Astrocyte of the cerebellum (primary cell): ENCODE results near the gene ROPN1.
"Not testable (repeated sequence)": the region's sequence is repeated elsewhere in the genome, so short reads cannot be mapped to it uniquely, and the experiment has no call there.

Experiments
- DNase-seq: peaks from one replicate; pipeline ENCODE4 v3.0.0-alpha.2; 2011; ENCODE audit warnings: low read depth
- H3K4me3 ChIP-seq: 2 replicates; pipeline ENCODE4 v1.5.1; 2011; ENCODE audit warnings: mild to moderate bottlenecking, low read depth, low read length, moderate library complexity
- CTCF ChIP-seq: IDR thresholded peaks from 2 replicates; pipeline ENCODE4 v1.5.1; 2012; ENCODE audit warnings: low read length, low read depth, moderate library complexity, mild to moderate bottlenecking; ENCODE audit errors: missing control alignments
- in situ Hi-C: cut with HindIII; loops from 2 replicates; pipeline ENCODE4 v1.10.0; 2017; ENCODE audit warnings: low sequenced_read_pairs

The ROPN1 gene

GRCh38 chr3:123991730-123992588 lies at the start of gene ROPN1:
ROPN1 (minus strand) TSS chr3:123992124; CDS start chr3:123980481, 11,643 bp downstream.
- in situ Hi-C loops, H3K4me3 ChIP-seq, DNase-seq: not testable (repeated sequence)

GRCh38 chr3:124041553-124041952 lies 49.6 kb upstream of the ROPN1 start:
- no peak for DNase-seq
- TF ChIP-seq CTCF: no peak
- no peak overlapping the region for H3K4me3 ChIP-seq
- in situ Hi-C loops: loop anchor here (5.0 kb wide), 1 partner anchor 36 kb away; no protein-coding TSS in a partner anchor

- no peak for DNase-seq
- H3K4me3 ChIP-seq: no peak overlapping the region
- in situ Hi-C loops: no loop called here
- TF ChIP-seq CTCF: no peak
Observed at GRCh38 chr3:124037326-124037725, 45.4 kb upstream of the ROPN1 start.

GRCh38 chr3:124036214-124036613 lies 44.3 kb upstream of the ROPN1 start:
- DNase-seq, in situ Hi-C loops, H3K4me3 ChIP-seq: not testable (repeated sequence)

- no peak for DNase-seq
- no peak for TF ChIP-seq CTCF
- in situ Hi-C loops: no loop called here
- no peak overlapping the region for H3K4me3 ChIP-seq
Observed at GRCh38 chr3:124035463-124036121, 43.7 kb upstream of the ROPN1 start.

- no peak for TF ChIP-seq CTCF
- peak overlapping the region; percentile 83 for H3K4me3 ChIP-seq
- DNase-seq: no peak
- in situ Hi-C loops: no loop called here
Observed at GRCh38 chr3:124034844-124035152, 42.9 kb upstream of the ROPN1 start.

- TF ChIP-seq CTCF: peak; percentile 4
- in situ Hi-C loops: no loop called here
- H3K4me3 ChIP-seq: peak overlapping the region; percentile 83
- DNase-seq: no peak
Observed at GRCh38 chr3:124034016-124034843, 42.3 kb upstream of the ROPN1 start.
